Lower lobe of right lung (tissue), 2 donors: ENCODE data around the gene FRAS1. TPM values are rescaled to one million over a fixed set of nuclear protein-coding genes. Genes with fewer than 3 reads are reported as not detected.
A peak's percentile ranks its signal among the peaks of the same experiment; 100 is the strongest.

Source experiments
- ATAC-seq, 2 donors: fragments of 200-7000 bp; cut with Tn5 transposase; one replicate each; pipeline ENCODE4 v1.9.1; 2020 to 2022; ENCODE audit warnings: mild to moderate bottlenecking in 2 of 2, moderate library complexity in 2 of 2
- DNase-seq: peaks from one replicate; pipeline ENCODE4 v3.0.0-alpha.2; 2020
- H3K27ac ChIP-seq: fragments of 200-600 bp; one replicate; pipeline ENCODE4 v1.8.0; 2022
- H3K27me3 ChIP-seq: fragments of 200-600 bp; one replicate; pipeline ENCODE4 v1.8.0; 2022; ENCODE audit warnings: low read depth
- H3K36me3 ChIP-seq: fragments of 200-600 bp; one replicate; pipeline ENCODE4 v1.8.0; 2022; ENCODE audit warnings: mild to moderate bottlenecking
- H3K4me1 ChIP-seq: fragments of 200-600 bp; one replicate; pipeline ENCODE4 v1.8.0; 2022
- H3K4me3 ChIP-seq: fragments of 200-600 bp; one replicate; pipeline ENCODE4 v1.8.0; 2022; ENCODE audit warnings: mild to moderate bottlenecking
- H3K9me3 ChIP-seq: fragments of 200-600 bp; one replicate; pipeline ENCODE4 v1.8.0; 2022
- CTCF ChIP-seq: fragments of 200-600 bp; IDR thresholded peaks from one replicate; pipeline ENCODE4 v1.8.0; 2022; ENCODE audit warnings: antibody characterized with exemption, mild to moderate bottlenecking
- intact Hi-C: fragments of 100-400 bp; cut with DNase I; formaldehyde crosslinking; loops from one replicate; pipeline ENCODE4 v1.11.0; 2022
- total RNA-seq: library from RNA; stranded (reverse); fragmentation: NEBNext Ultra II Directional; extraction: Animal tissue kit (Norgen Biotek cat#: 25700); gene quantifications from one replicate; pipeline ENCODE4 v1.2.1, GENCODE V29; 2021
- donor health status: DM: no; HTN: yes; CAD: no; lungs with severe emphysema.

FRAS1 gene
- total RNA-seq, 1 donor from 2014 or later = 9.2 TPM

- peak; percentile 91 to 93 for ATAC-seq
- intact Hi-C loops = no loop called here
- Histone ChIP-seq H3K27ac (peak within 1 kb of the TSS; percentile 93), H3K4me1 (peaks cover 27% of the 10 kb centered on the region), H3K9me3 (no peaks in the 10 kb centered on the region), H3K4me3 (peak within 1 kb of the TSS; percentile 69), H3K36me3 (peaks cover 8% of the 10 kb centered on the region), H3K27me3 (no peaks in the 10 kb centered on the region)
- peak; percentile 81 for DNase-seq
- no peak for TF ChIP-seq CTCF
These were observed 494.6 kb downstream of the FRAS1 start, which contains the start of gene ANXA3 for GRCh38 chr4:78551420-78552351. TSS of gene ANXA3 (plus strand) at chr4:78551770. CDS start at chr4:78554474, 2,704 bp downstream.

GRCh38 chr4:78552389-78553042 is 495.4 kb downstream of the FRAS1 start:
- intact Hi-C loops = no loop called here
- DNase-seq = peak; percentile 47
- H3K36me3 ChIP-seq = peaks cover 8% of the 10 kb centered on the region
- ATAC-seq = peak; percentile 86 to 90
- peak overlapping the region; percentile 69 for H3K4me3 ChIP-seq
- H3K27me3 ChIP-seq = no peaks in the 10 kb centered on the region
- TF ChIP-seq CTCF = no peak
- H3K9me3 ChIP-seq = no peaks in the 10 kb centered on the region
- H3K27ac ChIP-seq = peak overlapping the region; percentile 93
- peaks cover 27% of the 10 kb centered on the region for H3K4me1 ChIP-seq

GRCh38 chr4:78553043-78553396 is 495.9 kb downstream of the FRAS1 start:
- Histone ChIP-seq H3K27me3 (no peaks in the 10 kb centered on the region), H3K36me3 (peaks cover 8% of the 10 kb centered on the region), H3K9me3 (no peaks in the 10 kb centered on the region), H3K4me1 (peaks cover 27% of the 10 kb centered on the region), H3K4me3 (peak overlapping the region; percentile 69), H3K27ac (peak overlapping the region; percentile 93)
- intact Hi-C loops = no loop called here
- no peak for DNase-seq
- no peak for TF ChIP-seq CTCF
- ATAC-seq = no peak

GRCh38 chr4:78553529-78554060 is 496.5 kb downstream of the FRAS1 start:
- no peak for ATAC-seq
- Histone ChIP-seq H3K36me3 (peaks cover 8% of the 10 kb centered on the region), H3K4me1 (peaks cover 30% of the 10 kb centered on the region), H3K27ac (peak overlapping the region; percentile 93), H3K9me3 (no peaks in the 10 kb centered on the region), H3K27me3 (no peaks in the 10 kb centered on the region), H3K4me3 (peak overlapping the region; percentile 69)
- no peak for DNase-seq
- TF ChIP-seq CTCF = no peak
- intact Hi-C loops = no loop called here

- no peaks in the 10 kb centered on the region for H3K27me3 ChIP-seq
- no peak overlapping the region for H3K4me3 ChIP-seq
- ATAC-seq (no peak), DNase-seq (no peak)
- no peak for TF ChIP-seq CTCF
- H3K36me3 ChIP-seq = peaks cover 12% of the 10 kb centered on the region
- no peak overlapping the region for H3K27ac ChIP-seq
- H3K4me1 ChIP-seq = peaks cover 48% of the 10 kb centered on the region
- no peaks in the 10 kb centered on the region for H3K9me3 ChIP-seq
- intact Hi-C loops = no loop called here
These were observed 499.5 kb downstream of the FRAS1 start for GRCh38 chr4:78556665-78557064.
